Eye (tissue), 1 donor: ENCODE measurements around the gene PDE7B.

Experiments
- DNase-seq: peaks from one replicate; pipeline ENCODE4 v3.0.0-alpha.2; 2015

PDE7B gene

DNA sequence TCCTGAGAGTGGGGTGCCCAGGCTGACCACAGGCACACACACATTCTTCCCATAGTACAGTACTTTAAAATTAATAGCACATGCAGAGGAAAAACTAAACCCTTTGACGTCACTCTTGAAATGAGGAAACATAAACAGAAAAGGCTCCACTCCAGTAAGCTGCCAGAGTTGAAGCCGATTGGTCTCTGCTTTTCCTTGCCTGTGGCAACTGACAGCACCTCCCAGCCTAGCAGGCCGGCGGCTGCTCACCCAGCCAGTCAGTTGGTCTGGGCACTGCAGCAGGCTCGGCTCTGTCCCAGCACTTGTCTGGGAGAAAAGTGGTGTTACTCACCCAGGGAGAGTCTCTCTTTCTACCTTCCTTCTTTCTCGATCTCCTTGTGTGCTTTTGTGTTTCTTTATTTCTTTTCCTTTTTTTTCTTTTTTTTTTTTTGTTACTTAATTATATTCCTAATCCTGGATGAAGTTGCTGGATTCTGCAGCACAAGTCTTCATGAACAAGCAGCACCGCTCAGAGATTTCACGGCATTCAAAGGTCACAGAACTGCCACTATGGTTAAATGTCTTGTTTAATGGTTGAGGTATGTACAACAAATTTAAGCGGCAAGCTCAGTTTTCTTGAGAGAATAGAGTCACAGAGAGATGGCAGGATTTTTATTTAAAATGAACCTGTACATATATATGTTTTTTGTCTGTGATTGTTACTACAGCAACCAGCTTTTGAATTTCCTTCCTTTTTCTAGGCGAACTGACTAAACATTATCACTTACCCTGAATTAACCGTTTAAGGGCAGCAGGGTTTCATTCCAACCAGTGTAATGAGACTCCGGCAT is at the start of gene PDE7B:
TSS of gene PDE7B (plus strand) at position 260 of the 830 bp plus-strand sequence.
- DNase-seq: peak; percentile 91

DNA sequence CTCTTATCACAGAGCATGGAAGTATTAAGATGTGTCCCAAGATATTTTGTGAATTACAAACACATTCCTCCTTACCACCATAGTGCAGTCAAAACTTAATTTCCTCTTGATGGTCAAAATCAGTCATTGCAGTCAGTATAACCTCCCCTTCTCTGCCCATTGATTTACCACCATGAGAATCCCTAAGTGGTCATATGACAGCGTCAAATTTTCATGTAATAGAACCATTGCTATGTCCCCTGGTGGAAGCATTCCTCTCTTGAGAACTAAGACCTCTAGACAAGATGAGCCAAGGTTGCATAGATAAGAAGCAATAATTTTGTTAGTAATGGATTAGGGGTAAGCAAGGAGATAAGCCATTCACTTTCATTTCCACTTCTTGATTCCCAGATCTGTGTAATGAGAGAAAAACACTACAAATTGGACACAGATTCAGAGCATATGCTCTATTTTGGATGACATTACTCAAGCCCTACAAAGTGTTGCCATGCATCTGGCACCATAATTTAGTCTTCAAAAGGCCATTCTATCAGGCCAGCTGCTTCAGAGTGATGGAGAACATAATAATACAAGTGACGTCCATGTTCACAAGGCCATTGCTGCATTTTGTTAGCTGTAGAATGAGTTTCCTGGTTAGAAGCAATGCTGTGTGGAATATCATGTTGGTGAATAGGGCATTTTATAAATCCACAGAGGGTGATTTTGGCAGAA is 49.6 kb upstream of the PDE7B start:
- DNase-seq: no peak

- peak; percentile 62 for DNase-seq
These were observed 41.0 kb upstream of the PDE7B start for GRCh38 chr6:135810486-135810885.

GRCh38 chr6:135811170-135811569 is 40.3 kb upstream of the PDE7B start:
- DNase-seq: no peak

DNA sequence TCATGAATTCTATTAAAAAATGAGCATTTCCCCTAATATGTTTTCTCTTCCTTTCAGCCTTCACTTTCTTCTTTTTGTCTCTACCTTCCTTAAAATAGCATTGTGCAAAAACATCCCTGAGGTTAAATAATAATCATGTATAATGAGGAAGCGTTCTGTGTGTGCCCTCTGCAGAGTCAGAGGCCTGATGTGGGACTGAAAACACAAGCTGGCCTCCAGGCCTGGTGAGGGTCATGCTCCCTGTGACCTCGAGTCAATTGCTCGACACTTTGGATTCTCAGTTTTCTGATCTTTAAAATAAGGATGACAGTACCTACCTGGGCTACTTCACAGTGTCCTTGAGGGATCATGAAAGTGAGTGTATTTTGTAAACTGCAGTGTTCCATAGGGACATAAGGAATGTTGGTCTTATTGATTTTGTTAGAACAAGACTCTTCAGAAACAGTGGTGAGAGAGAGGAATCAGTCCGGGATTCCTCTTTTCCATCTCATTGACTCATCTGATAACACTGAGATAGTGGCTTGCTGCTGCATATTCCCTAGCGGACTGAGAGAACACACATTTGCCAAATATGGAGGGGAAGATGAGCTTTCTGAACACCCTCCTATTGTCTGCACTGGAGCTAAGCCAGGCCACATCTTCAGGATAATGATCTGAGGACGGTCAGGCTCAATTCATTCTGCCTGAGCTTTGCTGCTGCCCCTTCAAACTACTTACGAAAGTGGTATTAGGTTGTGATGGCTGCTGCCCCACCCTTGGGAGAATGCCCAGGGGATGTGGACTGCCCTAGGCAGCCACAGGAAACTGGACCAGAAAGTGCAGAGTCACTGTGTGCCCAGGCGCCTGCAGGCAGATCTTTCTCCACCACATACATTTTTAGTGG is 39.6 kb upstream of the PDE7B start:
- peak; percentile 61 for DNase-seq

DNA sequence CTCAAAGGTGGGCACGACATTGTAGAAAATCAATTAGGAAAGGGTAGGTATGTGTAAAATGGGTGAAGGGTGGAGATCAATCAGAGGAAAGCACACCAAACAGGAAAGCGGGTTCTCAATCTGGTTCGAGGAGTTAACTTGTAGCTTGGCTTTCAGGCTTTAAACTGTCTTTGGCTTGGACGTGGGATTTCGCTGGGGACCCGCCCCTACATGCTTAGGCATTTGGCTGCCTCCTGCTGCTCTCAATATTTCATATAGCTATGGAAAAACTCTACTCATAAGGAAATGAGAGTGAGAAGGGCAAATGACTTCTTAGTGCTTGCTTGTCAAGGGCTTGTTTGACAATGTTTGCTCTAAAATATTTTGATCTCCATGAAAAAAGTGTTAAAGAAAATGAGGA is 38.1 kb upstream of the PDE7B start:
- DNase-seq: no peak

DNA sequence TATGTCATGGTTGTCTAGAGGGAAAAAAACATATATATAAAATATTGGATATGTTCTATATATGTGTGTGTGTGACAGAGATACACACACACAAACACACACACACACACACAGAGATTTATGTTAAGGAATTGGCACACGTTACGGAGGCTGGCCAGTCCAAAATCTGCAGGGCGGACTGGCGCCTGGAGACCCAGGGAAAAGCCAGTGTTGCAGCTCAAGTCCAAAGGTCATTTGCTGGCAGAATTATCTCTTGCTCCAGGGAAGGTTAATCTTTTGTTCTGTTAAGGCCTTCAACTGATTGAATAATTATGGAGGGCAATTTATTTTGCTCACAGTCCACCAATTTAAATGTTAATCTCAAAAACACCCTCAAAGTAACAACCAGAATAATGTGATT is 37.5 kb upstream of the PDE7B start:
- no peak for DNase-seq

GRCh38 chr6:135815216-135815615 is 36.3 kb upstream of the PDE7B start:
- DNase-seq: no peak

- DNase-seq: no peak
These were observed 34.5 kb upstream of the PDE7B start for GRCh38 chr6:135817035-135817434.

DNA sequence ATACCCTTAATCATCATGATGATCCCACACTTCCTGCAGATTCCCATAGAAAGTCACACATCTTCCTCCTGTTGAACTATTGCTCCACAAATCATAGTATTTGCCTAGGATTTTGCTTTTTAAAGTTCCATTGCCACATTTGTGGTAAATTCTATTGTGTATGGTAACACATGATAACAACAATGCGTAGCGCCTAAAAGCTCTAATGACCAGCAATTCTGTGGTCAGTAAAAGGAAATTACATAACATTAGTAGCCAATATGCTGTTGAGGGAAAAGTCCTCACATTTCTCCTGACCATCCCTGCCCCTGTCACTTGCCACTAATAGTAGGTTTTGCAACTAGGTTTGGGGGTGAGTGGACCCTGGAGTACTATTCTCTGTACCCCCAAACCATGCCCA is 31.8 kb upstream of the PDE7B start:
- no peak for DNase-seq

DNA sequence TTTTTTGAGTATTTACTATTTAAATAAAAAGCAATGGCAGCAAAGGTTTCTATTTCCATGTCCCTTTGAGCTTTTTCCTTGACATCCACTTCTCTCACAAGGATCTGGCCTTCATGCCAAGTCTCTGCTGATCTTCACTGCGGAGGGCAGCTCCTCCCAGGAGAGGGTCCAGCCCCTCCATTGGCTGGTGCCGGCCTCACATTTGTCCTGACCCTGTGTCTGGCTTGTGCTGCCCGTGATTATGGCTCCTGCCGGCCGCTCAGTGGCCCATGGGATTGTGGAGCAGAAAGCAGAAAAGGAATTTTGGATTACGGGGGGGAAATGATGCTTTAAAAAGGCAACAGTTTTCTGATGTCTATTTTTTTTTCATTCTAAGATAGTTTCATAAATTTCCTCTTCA is 31.2 kb upstream of the PDE7B start:
- no peak for DNase-seq

DNA sequence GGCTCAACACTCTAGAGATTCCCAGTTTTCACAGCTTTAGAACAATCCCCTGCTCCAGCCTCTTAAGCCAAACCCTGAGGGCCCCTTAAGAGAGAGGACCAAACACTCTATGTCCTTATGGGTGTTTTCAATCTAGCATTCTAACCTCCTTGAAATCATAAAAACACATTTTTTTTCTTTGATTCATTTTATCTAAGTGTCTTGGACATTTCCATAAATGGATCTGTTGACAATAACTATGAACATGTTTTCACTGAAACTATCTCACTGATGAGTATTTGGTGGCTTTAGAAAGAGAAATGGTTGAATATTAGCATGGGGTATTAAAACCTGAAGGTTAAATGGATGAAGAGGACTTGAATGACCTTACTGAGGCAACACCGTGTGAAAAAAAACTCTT is 27.6 kb upstream of the PDE7B start:
- no peak for DNase-seq

DNA sequence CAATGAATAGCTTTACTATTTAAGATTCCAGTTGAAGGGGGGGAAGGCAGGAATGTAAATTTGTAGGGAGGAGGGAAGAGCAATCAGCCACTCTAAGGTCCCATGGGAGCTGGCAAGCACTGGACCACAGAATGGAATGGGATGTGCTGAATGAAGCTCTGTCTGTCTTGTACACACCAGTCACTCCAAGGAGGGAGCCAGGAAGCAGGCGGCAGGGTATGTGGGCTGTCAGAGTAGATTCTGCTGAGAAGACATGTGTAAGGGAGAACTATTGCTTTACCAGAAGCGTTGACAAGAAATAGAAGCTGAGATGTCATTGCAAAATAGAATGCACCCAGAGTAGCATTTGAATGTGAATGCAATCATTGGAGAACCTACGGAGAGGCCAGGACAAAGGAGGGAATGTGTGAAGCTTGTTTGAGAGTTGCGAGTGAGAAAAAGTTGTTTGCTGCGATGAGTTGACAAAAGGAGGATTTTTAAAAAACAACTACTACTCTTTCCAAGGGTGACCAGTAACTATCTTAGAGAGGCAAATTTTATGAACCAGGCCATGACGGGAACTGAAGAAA is 25.2 kb upstream of the PDE7B start:
- no peak for DNase-seq

DNA sequence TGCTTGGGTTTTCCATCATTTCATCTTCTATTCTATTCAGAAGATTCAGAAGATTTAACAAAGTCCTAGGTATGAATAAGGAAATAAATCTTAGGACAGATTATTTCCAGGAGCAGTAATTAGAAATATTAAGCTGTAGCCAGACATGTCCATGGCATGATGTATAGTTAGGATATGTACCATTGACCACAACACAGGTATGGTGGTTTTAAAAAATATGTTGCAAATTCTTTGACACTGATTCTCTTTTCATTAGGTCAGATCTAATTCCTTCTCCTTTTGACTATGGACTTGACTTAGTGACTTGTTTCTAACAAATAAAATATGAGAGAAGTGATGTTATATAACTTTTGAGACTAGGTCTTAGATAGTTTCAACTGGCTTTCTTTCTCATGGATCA is 23.5 kb upstream of the PDE7B start:
- no peak for DNase-seq

DNA sequence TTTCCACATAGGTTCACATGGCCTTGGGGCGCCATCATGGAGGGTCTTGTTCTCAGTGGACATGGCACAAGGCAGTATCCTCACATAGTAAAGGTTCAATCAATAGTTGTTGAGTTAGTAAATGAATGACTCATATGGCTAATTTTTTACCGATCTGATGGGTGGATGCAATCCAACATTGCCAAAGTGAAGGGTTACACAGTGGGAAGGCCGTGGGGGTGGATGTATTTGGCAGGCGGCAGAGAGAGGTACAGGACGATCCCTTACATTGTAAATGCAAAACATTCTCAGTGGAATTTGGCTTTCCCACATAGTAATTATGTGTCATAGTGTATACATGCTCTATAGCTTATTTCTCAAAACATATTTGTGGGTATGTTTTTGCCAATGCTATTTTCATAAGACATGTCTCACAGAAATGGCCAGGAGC is 21.0 kb upstream of the PDE7B start:
- DNase-seq: no peak

DNA sequence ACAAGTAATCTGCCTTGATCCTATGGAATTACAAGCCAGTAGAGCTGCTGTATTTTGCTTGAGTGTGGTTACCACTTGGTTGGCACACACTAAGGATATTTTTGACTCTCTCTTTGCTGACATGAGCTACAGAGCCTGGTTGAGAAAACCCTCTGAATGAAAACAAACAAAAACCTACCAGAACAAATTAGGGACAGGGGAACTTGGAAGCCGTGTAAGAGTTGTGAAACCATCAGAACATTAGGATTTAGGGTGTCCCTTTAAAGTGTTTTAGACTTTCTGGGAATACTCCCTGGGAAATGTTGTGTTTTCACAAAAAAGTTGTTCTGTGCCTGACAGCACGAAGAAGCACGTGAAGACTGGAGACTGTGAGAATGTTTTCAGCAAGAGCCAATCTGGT is 20.5 kb upstream of the PDE7B start:
- no peak for DNase-seq

DNA sequence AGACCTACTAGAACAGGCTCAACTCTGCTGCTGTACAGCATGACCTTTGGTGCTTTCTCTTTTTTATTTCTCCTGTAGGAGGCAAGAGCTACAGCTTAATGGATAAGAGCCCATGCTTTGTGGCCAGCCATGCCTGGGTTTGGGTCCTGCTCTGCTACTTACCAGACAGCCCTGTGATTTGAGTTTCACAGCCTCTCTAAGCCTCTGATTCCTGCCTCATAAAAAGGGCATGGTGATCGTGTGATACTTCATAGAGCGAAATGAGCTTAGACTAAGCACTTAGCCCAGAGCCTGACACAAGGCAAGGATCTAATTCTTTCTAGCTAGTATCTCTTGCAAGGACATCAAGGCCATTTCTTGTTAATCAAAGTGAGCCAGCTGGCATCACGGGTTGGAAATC is 19.3 kb upstream of the PDE7B start:
- DNase-seq: no peak

GRCh38 chr6:135833771-135834170 is 17.7 kb upstream of the PDE7B start:
- no peak for DNase-seq

- no peak for DNase-seq
These were observed 13.6 kb upstream of the PDE7B start for GRCh38 chr6:135837735-135838449.

DNA sequence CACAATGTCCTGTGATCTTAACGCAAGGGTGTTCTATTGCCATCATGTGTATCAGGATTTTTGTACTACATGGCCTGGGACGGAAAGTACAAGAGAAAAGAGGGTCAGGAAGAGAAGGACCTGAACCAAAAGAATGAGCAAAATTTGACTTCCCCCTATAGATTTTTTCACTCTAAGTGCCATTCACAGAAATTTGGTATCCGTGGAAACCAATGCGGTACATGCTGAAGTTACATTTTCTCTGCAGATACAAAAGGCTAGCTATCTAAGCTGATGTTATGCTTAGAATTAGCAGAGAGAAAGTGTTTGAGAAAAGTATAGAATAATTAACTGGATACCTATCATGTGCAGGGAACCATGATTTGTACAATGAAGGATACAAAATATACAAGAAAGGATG is 12.4 kb upstream of the PDE7B start:
- DNase-seq: no peak

DNA sequence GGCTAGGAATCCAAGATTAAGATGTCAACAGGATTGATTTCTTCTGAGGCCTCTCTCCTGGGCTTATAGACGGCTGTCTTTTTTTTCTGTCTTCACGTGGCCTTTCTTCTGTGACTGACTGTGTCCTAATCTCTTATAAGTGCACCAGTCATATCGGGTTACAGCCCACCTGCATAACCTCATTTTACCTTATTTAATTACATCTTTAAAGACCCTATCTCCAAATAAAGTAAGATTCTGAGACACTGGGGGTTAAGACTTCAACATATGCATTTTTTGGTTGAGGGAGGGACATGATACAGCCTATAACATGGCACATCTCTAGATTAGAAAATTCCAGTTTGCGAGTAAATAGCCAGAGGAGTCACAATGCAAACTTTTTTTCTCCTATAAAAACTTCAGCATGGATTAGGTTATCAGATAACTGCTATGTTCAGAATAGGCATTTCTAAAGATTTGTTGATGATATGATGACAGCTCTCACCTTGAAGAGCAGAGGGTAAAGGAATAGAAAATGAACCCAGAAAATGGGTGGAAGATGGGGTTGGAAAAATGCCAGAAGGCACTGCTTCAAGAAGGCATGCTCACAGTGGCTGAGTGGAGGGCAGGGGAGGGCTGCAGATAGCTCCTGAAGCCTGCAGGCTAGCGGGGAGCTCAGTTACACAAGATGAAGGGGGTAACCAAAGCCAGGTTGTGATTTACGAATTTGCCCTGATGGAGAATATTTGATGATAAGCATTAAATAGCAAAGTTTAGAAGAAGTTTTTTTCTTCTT is 8.7 kb upstream of the PDE7B start:
- no peak for DNase-seq

DNA sequence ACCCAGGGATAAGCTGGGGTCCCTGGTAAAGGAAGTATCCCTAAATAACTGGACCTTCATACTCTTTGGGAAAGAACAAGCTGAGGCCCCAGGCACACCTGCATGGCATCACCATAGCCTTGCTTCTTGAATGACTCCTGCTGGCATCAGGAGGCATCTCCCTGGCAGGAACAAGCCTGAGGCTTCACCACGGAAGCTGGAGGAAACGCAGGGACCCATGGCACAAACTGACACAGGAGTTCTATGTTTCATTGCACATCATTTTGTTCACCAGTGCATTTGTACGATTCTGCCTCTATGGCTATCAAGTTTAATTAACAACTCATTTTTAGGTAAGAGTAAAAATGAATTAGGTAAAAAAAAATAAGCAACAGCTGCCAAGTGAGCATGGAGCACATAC is 619 bp upstream of the PDE7B start:
- DNase-seq: no peak
